GM12878 (cell line): ENCODE data around the gene ABCB7. TPM values are rescaled to one million over a fixed set of nuclear protein-coding genes. Genes with fewer than 3 reads are reported as not detected.

ENCODE experiments used
- ATAC-seq: fragments of 200-7000 bp; cut with Tn5 transposase; 3 replicates; pipeline ENCODE4 v1.9.1; 2020; ENCODE audit warnings: mild to moderate bottlenecking, moderate library complexity
- Bru-seq: library from RNA; stranded (reverse); fragments of 400-500 nt; gene quantifications from one replicate; lab custom pipeline; 2021; lab: Mats Ljungman, UMichigan
- BruChase-seq, 2 experiments: library from RNA; stranded (reverse); fragments of 400-500 nt; gene quantifications; one replicate each; lab custom pipeline; 2021; lab: Mats Ljungman, UMichigan
- BruUV-seq: library from RNA; stranded (reverse); fragments of 400-500 nt; replicated peaks from 2 replicates; lab custom pipeline; 2021; lab: Mats Ljungman, UMichigan
- CTCF ChIA-PET: fragments of 300-600 bp; sonication (Branson Sonifier 250); formaldehyde crosslinking; extraction: SDS; loops from one replicate; lab custom pipeline; 2021; ENCODE audit warnings: inconsistent platforms; lab: Yijun Ruan, JAX
- POLR2A ChIA-PET: fragments of 350-600 bp; formaldehyde crosslinking; extraction: SDS; loops from one replicate; lab custom pipeline; 2021; ENCODE audit warnings: inconsistent platforms; lab: Charles Lee
- RAD21 ChIA-PET: fragments of 300-600 bp; sonication (Branson Sonifier 250); formaldehyde crosslinking; loops from one replicate; lab custom pipeline; 2023; ENCODE audit warnings: antibody characterized with exemption; ENCODE audit not compliant: unreplicated experiment; lab: Charles Lee
- SMC1A ChIA-PET: fragments of 300-600 bp; sonication (Branson Sonifier 250); formaldehyde crosslinking; loops from one replicate; lab custom pipeline; 2023; ENCODE audit not compliant: unreplicated experiment, uncharacterized antibody; lab: Charles Lee
- DNase-seq: peaks from one replicate; pipeline ENCODE4 v3.0.0-alpha.2; 2011; ENCODE audit warnings: low read depth, low spot score
- FAIRE-seq: peaks from 3 replicates; lab custom pipeline; 2011; peaks lifted over from hg19 to GRCh38; lab: Jason Lieb, UNC
- H2AFZ ChIP-seq: 2 replicates; pipeline ENCODE4 v1.6.0; 2011; ENCODE audit warnings: low read depth, low read length, control low read depth; ENCODE audit not compliant: control insufficient read depth
- H3K27ac ChIP-seq: 2 replicates; pipeline ENCODE4 v1.5.1; 2011; ENCODE audit warnings: control low read depth; ENCODE audit not compliant: control insufficient read depth, insufficient read depth
- H3K27me3 ChIP-seq, 2 experiments: replicated peaks in 1 of 2; 2 replicates each; pipeline versions ENCODE4 v1.6.0 to v1.6.1; 2011; ENCODE audit warnings: low read length in 1 of 2; ENCODE audit not compliant: control insufficient read depth in 2 of 2, insufficient read depth in 2 of 2
- H3K36me3 ChIP-seq, 2 experiments: 2 replicates each; pipeline ENCODE4 v1.5.1; 2011; ENCODE audit warnings: low read length in 1 of 2; ENCODE audit not compliant: control insufficient read depth in 2 of 2, insufficient read depth in 2 of 2
- H3K4me1 ChIP-seq: 2 replicates; pipeline ENCODE4 v1.6.1; 2011; ENCODE audit warnings: mild to moderate bottlenecking, low read length, moderate library complexity, mixed read lengths; ENCODE audit not compliant: control insufficient read depth, insufficient read depth
- H3K4me2 ChIP-seq: 2 replicates; pipeline ENCODE4 v1.6.0; 2011; ENCODE audit warnings: control low read depth; ENCODE audit not compliant: control insufficient read depth, insufficient read depth
- H3K4me3 ChIP-seq: fragments of 200-600 bp; sonication (generic); 2 replicates; pipeline ENCODE4 v1.5.1; 2016
- H3K79me2 ChIP-seq: 2 replicates; pipeline ENCODE4 v1.6.0; 2011; ENCODE audit warnings: low read length; ENCODE audit not compliant: control insufficient read depth, insufficient read depth
- H3K9ac ChIP-seq: 2 replicates; pipeline ENCODE4 v1.8.0; 2011; ENCODE audit warnings: low read length, control low read depth, mixed read lengths; ENCODE audit not compliant: control insufficient read depth, insufficient read depth
- H3K9me3 ChIP-seq: replicated peaks from 3 replicates; pipeline ENCODE4 v1.5.1; 2011; ENCODE audit warnings: mild to moderate bottlenecking, low read length; ENCODE audit not compliant: control insufficient read depth, insufficient read depth
- H4K20me1 ChIP-seq: 2 replicates; pipeline ENCODE4 v1.6.0; 2011; ENCODE audit not compliant: control insufficient read depth, insufficient read depth
- CBFB ChIP-seq: IDR thresholded peaks from 2 replicates; pipeline ENCODE4 v1.6.1; 2016; ENCODE audit warnings: antibody characterized with exemption, low read depth
- EGR1 ChIP-seq, 2 experiments: IDR thresholded peaks; 1 replicate in 1 of 2; 2 replicates in 1 of 2; pipeline ENCODE4 v1.6.1; 2011 to 2012; ENCODE audit warnings: low read depth in 2 of 2, low read length in 2 of 2, borderline replicate concordance in 1 of 2, mild to moderate bottlenecking in 1 of 2, moderate library complexity in 1 of 2
- GABPA ChIP-seq: IDR thresholded peaks from 2 replicates; pipeline ENCODE4 v1.6.1; 2014; ENCODE audit warnings: antibody characterized with exemption, low read depth, mild to moderate bottlenecking, inconsistent platforms
- IKZF2 ChIP-seq, 2 experiments: fragments of 450-650 bp; IDR thresholded peaks; 2 replicates each; pipeline ENCODE4 v1.6.1; 2017; ENCODE audit warnings: mild to moderate bottlenecking in 2 of 2, moderate library complexity in 2 of 2
- NR2C1 ChIP-seq: fragments of 450-650 bp; IDR thresholded peaks from 2 replicates; pipeline ENCODE4 v1.6.1; 2017; ENCODE audit warnings: antibody characterized with exemption, mild to moderate bottlenecking, moderate library complexity
- SIN3A ChIP-seq: IDR thresholded peaks from 2 replicates; pipeline ENCODE4 v1.6.1; 2012; ENCODE audit warnings: low read depth, low read length, improper control_type of control experiment
- SP1 ChIP-seq: IDR thresholded peaks from one replicate; pipeline ENCODE4 v1.6.1; 2011; ENCODE audit warnings: low read depth, low read length
- SPI1 ChIP-seq: IDR thresholded peaks from 2 replicates; pipeline ENCODE4 v1.6.1; 2011; ENCODE audit warnings: low read depth, mild to moderate bottlenecking, low read length, moderate library complexity, borderline replicate concordance; ENCODE audit not compliant: insufficient read depth
- STAT1 ChIP-seq: fragments of 450-650 bp; conservative IDR thresholded peaks from 2 replicates; pipeline ENCODE4 v1.6.1; 2014; ENCODE audit warnings: antibody characterized with exemption, mild to moderate bottlenecking
- TAF1 ChIP-seq: IDR thresholded peaks from 2 replicates; pipeline ENCODE4 v1.6.1; 2011; ENCODE audit warnings: mild to moderate bottlenecking, low read depth, low read length, borderline replicate concordance
- TCF7 ChIP-seq: IDR thresholded peaks from 2 replicates; pipeline ENCODE4 v1.6.1; 2014; ENCODE audit warnings: antibody characterized with exemption, borderline replicate concordance
- WGBS: methylation state at CpG from one replicate; pipeline ENCODE4 v1.1.6; 2016; ENCODE audit warnings: low lambda C conversion rate; ENCODE audit not compliant: insufficient replicate concordance, insufficient coverage; ENCODE audit errors: missing lambda C conversion rate; 5-methylcytosine and 5-hydroxymethylcytosine counted together
- in situ Hi-C: fragments of 300-500 bp; cut with MboI; formaldehyde crosslinking; loops from 9 replicates; pipeline ENCODE4 v1.14.3; 2018; ENCODE audit warnings: mixed read lengths
- intact Hi-C: fragments of 100-400 bp; cut with micrococcal nuclease; formaldehyde crosslinking; loops from one replicate; pipeline ENCODE4 v1.14.2; 2022; ENCODE audit not compliant: unreplicated experiment
- long read RNA-seq, 2 experiments: library from polyadenylated mRNA; unstranded; transcript quantifications; one replicate each; pipeline ENCODE4 v2.0.0, GENCODE V29; 2019 to 2020
- polyA minus RNA-seq, 3 experiments: library from RNA; depleted of rRNA, polyadenylated mRNA; stranded (reverse); fragments of >200 nt; gene quantifications; 2 replicates each; pipeline ENCODE4 v1.2.3, GENCODE V29; 2011
- polyA plus RNA-seq, 11 experiments: library from polyadenylated mRNA; depleted of rRNA in 4 of 11; unstranded in 6 of 11; stranded (reverse) in 5 of 11; fragments of >200 nt; fragmentation: Nextera tagmentation in 4 of 11; fragmentation: Illumina TruSeq in 1 of 11; extraction: Ambion mirVana in 4 of 11; extraction: Trizol in 1 of 11; gene quantifications; 1 replicate in 1 of 11; 2 replicates in 10 of 11; pipeline versions ENCODE4 v1.2.1 to v1.2.3, GENCODE V29; 2011 to 2016; ENCODE audit warnings: inconsistent platforms in 2 of 11, missing spikeins in 2 of 11, low read depth in 1 of 11
- total RNA-seq, 4 experiments: library from RNA; depleted of rRNA in 3 of 4; stranded (reverse); fragments of >200 nt in 3 of 4; fragmentation: Illumina TruSeq in 1 of 4; extraction: Trizol in 1 of 4; gene quantifications; 2 replicates each; pipeline versions ENCODE4 v1.2.1 to v1.2.3, GENCODE V29; 2013 to 2021
- TF ChIP-seq, protein P1 (sequence below): fragments of 450-650 bp; IDR thresholded peaks from 2 replicates; pipeline ENCODE4 v1.6.1; 2017; ENCODE audit warnings: mild to moderate bottlenecking, moderate library complexity
- TF ChIP-seq, protein P2 (sequence below): IDR thresholded peaks from 2 replicates; pipeline ENCODE4 v1.6.1; 2011; ENCODE audit warnings: borderline replicate concordance, low read depth, mild to moderate bottlenecking, moderate library complexity, mixed read lengths, low read length; ENCODE audit not compliant: insufficient read depth; ENCODE audit errors: extremely low read length

Gene ABCB7
- total RNA-seq (2013; cell fraction: nucleolus; rRNA removed) = 80.2 and 89.5 TPM in 2 replicates
- total RNA-seq (2014; rRNA removed) (31.6 and 34.0 TPM in 2 replicates), total RNA-seq (2014; rRNA removed; fragmentation: Illumina TruSeq; extraction: Trizol) (26.0 and 30.1 TPM in 2 replicates), total RNA-seq (2021) (30.1 and 32.9 TPM in 2 replicates), polyA plus RNA-seq (2011; rRNA removed) (62.7 and 66.4 TPM in 2 replicates), polyA plus RNA-seq (2014; fragmentation: Illumina TruSeq; extraction: Trizol) (27.4 and 34.1 TPM in 2 replicates), polyA plus RNA-seq (2014; fragmentation: Nextera tagmentation; extraction: Ambion mirVana) (10 to 100 TPM; 31.1 to 34.6 TPM), polyA plus RNA-seq (2014; rRNA removed) (29.9 and 36.8 TPM in 2 replicates), polyA plus RNA-seq (2016; fragmentation: Nextera tagmentation; extraction: Ambion mirVana) (10 to 100 TPM; 16.8 to 17.0 TPM), polyA minus RNA-seq (2011; rRNA and poly(A)+ RNA removed) (41.3 and 55.8 TPM in 2 replicates), Bru-seq, nascent RNA (percentile 76 among the genes with signal in this experiment), BruChase-seq, experiment 1, labeled RNA remaining after a 6-hour chase (percentile 75 among the genes with signal in this experiment), BruChase-seq, experiment 2, labeled RNA remaining after a 2-hour chase (percentile 78 among the genes with signal in this experiment)
- polyA plus RNA-seq (2011; ENCODE audit: low read depth) = 21.2 TPM
- polyA plus RNA-seq (2011; cell fraction: cytosol; rRNA removed) = 32.0 and 36.3 TPM in 2 replicates
- 46.4 and 69.3 TPM in 2 replicates for polyA plus RNA-seq (2011; cell fraction: nucleus; rRNA removed)
- polyA plus RNA-seq (2012) = 27.3 and 32.5 TPM in 2 replicates
- 13.7 and 16.6 TPM in 2 replicates for polyA minus RNA-seq (2011; cell fraction: cytosol; rRNA and poly(A)+ RNA removed)
- 23.2 and 38.9 TPM in 2 replicates for polyA minus RNA-seq (2011; cell fraction: nucleus; rRNA and poly(A)+ RNA removed)
- long read RNA-seq, experiment 1, full-length matches to known transcripts = 20 of 25 reads
- long read RNA-seq, experiment 1, partial matches to known transcripts = 2 of 25 reads
- long read RNA-seq, experiment 1, other reads (novel, unspliced or antisense) = 3 of 25 reads
- long read RNA-seq, experiment 2, full-length matches to known transcripts = 278 of 329 reads
- long read RNA-seq, experiment 2, partial matches to known transcripts = 22 of 329 reads
- long read RNA-seq, experiment 2, other reads (novel, unspliced or antisense) = 29 of 329 reads

DNA sequence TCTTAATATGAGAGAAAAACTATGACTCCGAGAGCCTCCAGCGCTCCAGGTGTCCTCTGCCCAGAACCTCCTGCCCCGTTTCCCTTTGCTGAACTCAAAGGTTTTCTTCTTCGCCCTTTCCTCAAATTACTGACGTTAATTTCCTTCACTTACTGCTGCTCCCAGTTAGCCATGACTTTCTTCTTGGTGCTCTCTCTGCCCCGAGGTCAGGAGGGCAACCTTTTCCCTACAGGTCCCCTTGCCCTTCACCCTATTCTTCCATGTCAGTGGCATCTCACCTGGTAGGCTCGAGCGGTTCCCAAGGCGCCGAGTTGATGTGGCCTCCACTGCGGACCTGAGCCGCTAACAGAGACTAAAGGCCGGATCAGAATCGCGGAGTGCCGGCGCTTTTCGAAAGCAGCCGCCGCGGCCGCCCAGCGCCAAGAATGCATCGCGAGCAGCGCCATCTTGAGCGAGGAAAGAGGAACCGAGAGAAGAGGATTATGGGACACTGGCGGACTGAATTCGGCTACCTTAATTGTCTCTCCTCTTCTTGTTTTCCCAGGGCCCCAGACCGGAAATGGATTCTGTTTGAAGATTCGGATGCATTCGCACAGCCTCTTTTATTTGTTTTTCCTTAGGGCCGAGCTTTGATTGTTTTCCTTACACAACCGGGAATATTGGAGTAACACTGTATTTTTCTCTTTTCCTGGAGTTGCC, at the start of gene ABCB7:
ABCB7 (minus strand) TSS at position 457 of the 699 bp plus-strand sequence; CDS start at position 446, 11 bp downstream.
- RAD21 ChIA-PET = interaction anchor here (1.0 kb wide), 2 partner anchors 119 to 373 kb away, joined by 3 read pairs; no protein-coding TSS in a partner anchor
- CTCF ChIA-PET = interaction anchor here (0.7 kb wide), 1 partner anchor 94 kb away, joined by 3 read pairs; no protein-coding TSS in a partner anchor
- FAIRE-seq (no peak), DNase-seq (peak; percentile 34), ATAC-seq (peak; percentile 89)
- POLR2A ChIA-PET = no interaction called here
- peak within 1 kb of the TSS; percentile 75 for H3K9ac ChIP-seq
- H4K20me1 ChIP-seq = no peaks in the 10 kb centered on the region
- 33% methylated on average over 35 of the region's 35 CpGs for WGBS
- SMC1A ChIA-PET = interaction anchor here (0.6 to 1.1 kb wide), 2 partner anchors 9 to 11 kb away, joined by 3 read pairs; no protein-coding TSS in a partner anchor
- no peaks in the 10 kb centered on the region for H3K27me3 ChIP-seq
- peaks cover 17% of the 10 kb centered on the region for H3K79me2 ChIP-seq
- H2AFZ ChIP-seq = peak within 1 kb of the TSS; percentile 81
- H3K9me3 ChIP-seq = no peaks in the 10 kb centered on the region
- H3K4me2 ChIP-seq = peak within 1 kb of the TSS; percentile 67
- peak within 1 kb of the TSS; percentile 74 for H3K27ac ChIP-seq
- H3K4me3 ChIP-seq = peak within 1 kb of the TSS; percentile 74
- BruUV-seq = no TSS peak
- H3K4me1 ChIP-seq = no peaks in the 10 kb centered on the region; the same call in 1 of the 2 replicates
- no peaks in the 10 kb centered on the region for H3K36me3 ChIP-seq
- intact Hi-C loops = loop anchor here (5.0 kb wide), 3 partner anchors 116 to 544 kb away; partner anchors contain the start of genes RLIM and UPRT
- in situ Hi-C loops = no loop called here
- TF ChIP-seq EGR1 (IDR thresholded peaks at IDR 0.05; ENCODE audit: borderline replicate concordance in 1 of 2, low read depth in 2 of 2, low read length in 2 of 2) (0 out of 3 replicates have a peak, but pooled peaks of 1 of the 2 experiments have one; percentile 17), IKZF2 (IDR thresholded peaks at IDR 0.05) (peak in 1 of 2 experiments; percentile 55; a peak in 2 of 4 replicates), STAT1 (no peak), NR2C1 (peak; percentile 32; the same call in 1 of the 2 replicates), SIN3A (0 out of 2 replicates have a peak, but pooled peaks have one; percentile 49), TCF7 (0 out of 2 replicates have a peak, but pooled peaks have one; percentile 32), TAF1 (peak; percentile 96), CBFB (0 out of 2 replicates have a peak, but pooled peaks have one; percentile 30), GABPA (0 out of 2 replicates have a peak, but pooled peaks have one; percentile 54), SP1 (no peak), SPI1 (peak; percentile 92)
- TF ChIP-seq, protein P1, sequence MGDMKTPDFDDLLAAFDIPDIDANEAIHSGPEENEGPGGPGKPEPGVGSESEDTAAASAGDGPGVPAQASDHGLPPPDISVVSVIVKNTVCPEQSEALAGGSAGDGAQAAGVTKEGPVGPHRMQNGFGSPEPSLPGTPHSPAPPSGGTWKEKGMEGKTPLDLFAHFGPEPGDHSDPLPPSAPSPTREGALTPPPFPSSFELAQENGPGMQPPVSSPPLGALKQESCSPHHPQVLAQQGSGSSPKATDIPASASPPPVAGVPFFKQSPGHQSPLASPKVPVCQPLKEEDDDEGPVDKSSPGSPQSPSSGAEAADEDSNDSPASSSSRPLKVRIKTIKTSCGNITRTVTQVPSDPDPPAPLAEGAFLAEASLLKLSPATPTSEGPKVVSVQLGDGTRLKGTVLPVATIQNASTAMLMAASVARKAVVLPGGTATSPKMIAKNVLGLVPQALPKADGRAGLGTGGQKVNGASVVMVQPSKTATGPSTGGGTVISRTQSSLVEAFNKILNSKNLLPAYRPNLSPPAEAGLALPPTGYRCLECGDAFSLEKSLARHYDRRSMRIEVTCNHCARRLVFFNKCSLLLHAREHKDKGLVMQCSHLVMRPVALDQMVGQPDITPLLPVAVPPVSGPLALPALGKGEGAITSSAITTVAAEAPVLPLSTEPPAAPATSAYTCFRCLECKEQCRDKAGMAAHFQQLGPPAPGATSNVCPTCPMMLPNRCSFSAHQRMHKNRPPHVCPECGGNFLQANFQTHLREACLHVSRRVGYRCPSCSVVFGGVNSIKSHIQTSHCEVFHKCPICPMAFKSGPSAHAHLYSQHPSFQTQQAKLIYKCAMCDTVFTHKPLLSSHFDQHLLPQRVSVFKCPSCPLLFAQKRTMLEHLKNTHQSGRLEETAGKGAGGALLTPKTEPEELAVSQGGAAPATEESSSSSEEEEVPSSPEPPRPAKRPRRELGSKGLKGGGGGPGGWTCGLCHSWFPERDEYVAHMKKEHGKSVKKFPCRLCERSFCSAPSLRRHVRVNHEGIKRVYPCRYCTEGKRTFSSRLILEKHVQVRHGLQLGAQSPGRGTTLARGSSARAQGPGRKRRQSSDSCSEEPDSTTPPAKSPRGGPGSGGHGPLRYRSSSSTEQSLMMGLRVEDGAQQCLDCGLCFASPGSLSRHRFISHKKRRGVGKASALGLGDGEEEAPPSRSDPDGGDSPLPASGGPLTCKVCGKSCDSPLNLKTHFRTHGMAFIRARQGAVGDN = 0 out of 2 replicates have a peak, but pooled peaks have one; percentile 39
- TF ChIP-seq, protein P2, sequence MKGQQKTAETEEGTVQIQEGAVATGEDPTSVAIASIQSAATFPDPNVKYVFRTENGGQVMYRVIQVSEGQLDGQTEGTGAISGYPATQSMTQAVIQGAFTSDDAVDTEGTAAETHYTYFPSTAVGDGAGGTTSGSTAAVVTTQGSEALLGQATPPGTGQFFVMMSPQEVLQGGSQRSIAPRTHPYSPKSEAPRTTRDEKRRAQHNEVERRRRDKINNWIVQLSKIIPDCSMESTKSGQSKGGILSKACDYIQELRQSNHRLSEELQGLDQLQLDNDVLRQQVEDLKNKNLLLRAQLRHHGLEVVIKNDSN = no peak
